Liver (tissue), 9 donors: ENCODE results near the gene ADRM1. TPM values are rescaled to one million over a fixed set of nuclear protein-coding genes. Genes with fewer than 3 reads are reported as not detected.

Source experiments
- DNase-seq: peaks from one replicate; pipeline ENCODE4 v3.0.0-alpha.2; 2017; ENCODE audit warnings: low spot score
- H3K27ac ChIP-seq, 2 donors: one replicate each; pipeline ENCODE4 v1.7.0; 2013; ENCODE audit warnings: inconsistent platforms in 2 of 2, low read length in 2 of 2, control low read depth in 1 of 2, low read depth in 1 of 2, mild to moderate bottlenecking in 1 of 2
- H3K27me3 ChIP-seq, 4 donors: one replicate each; pipeline versions ENCODE4 v1.6.1 to v1.7.0; 2013; ENCODE audit warnings: low read length in 3 of 4, inconsistent platforms in 1 of 4, mild to moderate bottlenecking in 1 of 4, moderate library complexity in 1 of 4; ENCODE audit not compliant: control insufficient read depth in 4 of 4, insufficient read depth in 4 of 4
- H3K36me3 ChIP-seq, 4 donors: one replicate each; pipeline versions ENCODE4 v1.6.1 to v1.7.0; 2013; ENCODE audit warnings: low read length in 3 of 4, mild to moderate bottlenecking in 3 of 4, low read depth in 1 of 4, moderate library complexity in 1 of 4; ENCODE audit not compliant: control insufficient read depth in 4 of 4, insufficient read depth in 3 of 4
- H3K4me1 ChIP-seq, 4 donors: one replicate each; pipeline versions ENCODE4 v1.6.1 to v1.7.0; 2013; ENCODE audit warnings: low read length in 3 of 4, mild to moderate bottlenecking in 3 of 4, moderate library complexity in 1 of 4; ENCODE audit not compliant: control insufficient read depth in 4 of 4, insufficient read depth in 4 of 4
- H3K4me3 ChIP-seq, 3 donors: one replicate each; pipeline versions ENCODE4 v1.6.1 to v1.7.0; 2013; ENCODE audit warnings: low read length in 3 of 3, control low read depth in 1 of 3, low read depth in 1 of 3, mild to moderate bottlenecking in 1 of 3
- H3K9ac ChIP-seq, 2 donors: one replicate each; pipeline ENCODE4 v1.7.0; 2013; ENCODE audit warnings: low read length in 2 of 2, mild to moderate bottlenecking in 2 of 2, moderate library complexity in 2 of 2, control low read depth in 1 of 2, low read depth in 1 of 2
- H3K9me3 ChIP-seq, 4 donors: one replicate each; pipeline versions ENCODE4 v1.6.1 to v1.7.0; 2013; ENCODE audit warnings: low read length in 3 of 4; ENCODE audit not compliant: control insufficient read depth in 4 of 4
- EGR1 ChIP-seq, 2 donors: IDR thresholded peaks; 2 replicates each; pipeline ENCODE4 v1.6.1; 2016 to 2018; ENCODE audit warnings: antibody characterized with exemption in 2 of 2, low read depth in 2 of 2
- FOXA1 ChIP-seq: IDR thresholded peaks from 2 replicates; pipeline ENCODE4 v1.6.1; 2016; ENCODE audit warnings: antibody characterized with exemption
- FOXA2 ChIP-seq: IDR thresholded peaks from 2 replicates; pipeline ENCODE4 v1.6.1; 2016; ENCODE audit warnings: antibody characterized with exemption
- GABPA ChIP-seq, 2 donors: IDR thresholded peaks in 1 of 2; conservative IDR thresholded peaks in 1 of 2; 2 replicates each; pipeline ENCODE4 v1.6.1; 2016; ENCODE audit warnings: antibody characterized with exemption in 2 of 2, mild to moderate bottlenecking in 1 of 2, moderate library complexity in 1 of 2
- HNF4A ChIP-seq, 2 donors: conservative IDR thresholded peaks; 2 replicates each; pipeline ENCODE4 v1.6.1; 2016; ENCODE audit warnings: antibody characterized with exemption in 2 of 2, mild to moderate bottlenecking in 2 of 2
- HNF4G ChIP-seq: IDR thresholded peaks from 2 replicates; pipeline ENCODE4 v1.6.1; 2016; ENCODE audit warnings: antibody characterized with exemption
- JUND ChIP-seq, 2 donors: IDR thresholded peaks; 2 replicates each; pipeline ENCODE4 v1.6.1; 2016; ENCODE audit warnings: antibody characterized with exemption in 2 of 2
- RAD21 ChIP-seq, 2 donors: IDR thresholded peaks; 2 replicates each; pipeline ENCODE4 v1.6.1; 2016; ENCODE audit warnings: antibody characterized with exemption in 2 of 2, mild to moderate bottlenecking in 2 of 2
- RXRA ChIP-seq, 2 donors: IDR thresholded peaks; 2 replicates each; pipeline ENCODE4 v1.6.1; 2017 to 2018; ENCODE audit warnings: antibody characterized with exemption in 2 of 2, mild to moderate bottlenecking in 1 of 2
- SP1 ChIP-seq: IDR thresholded peaks from 2 replicates; pipeline ENCODE4 v1.6.1; 2018; ENCODE audit warnings: antibody characterized with exemption, mild to moderate bottlenecking
- TAF1 ChIP-seq: conservative IDR thresholded peaks from 2 replicates; pipeline ENCODE4 v1.6.1; 2016; ENCODE audit warnings: antibody characterized with exemption, mild to moderate bottlenecking
- YY1 ChIP-seq: IDR thresholded peaks from 2 replicates; pipeline ENCODE4 v1.6.1; 2016; ENCODE audit warnings: antibody characterized with exemption, mild to moderate bottlenecking
- WGBS: extraction: QIAGEN DNeasy Blood & Tissue Kit; methylation state at CpG from one replicate; pipeline ENCODE4 v1.1.7; 2013; 5-methylcytosine and 5-hydroxymethylcytosine counted together
- polyA plus RNA-seq, 2 donors: library from polyadenylated mRNA; stranded (reverse) in 1 of 2; unstranded in 1 of 2; fragments of 200-250 nt in 1 of 2; fragments of >200 nt in 1 of 2; fragmentation: Nextera tagmentation in 1 of 2; extraction: Ambion mirVana in 1 of 2; gene quantifications; one replicate each; pipeline versions ENCODE4 v1.2.1 to v1.2.3, GENCODE V29; 2013 to 2015
- total RNA-seq, 2 donors: library from RNA; depleted of rRNA; stranded (reverse); fragments of >200 nt; gene quantifications; one replicate each; pipeline ENCODE4 v1.2.3, GENCODE V29; 2014
- TF ChIP-seq, protein P1 (sequence below): IDR thresholded peaks from 2 replicates; pipeline ENCODE4 v1.6.1; 2016; ENCODE audit warnings: antibody characterized with exemption, mild to moderate bottlenecking
- TF ChIP-seq, protein P2 (sequence below): IDR thresholded peaks from 2 replicates; pipeline ENCODE4 v1.6.1; 2016; ENCODE audit warnings: antibody characterized with exemption
- TF ChIP-seq, protein P3 (sequence below): IDR thresholded peaks from 2 replicates; pipeline ENCODE4 v1.6.1; 2016; ENCODE audit warnings: antibody characterized with exemption
- TF ChIP-seq, protein P4 (sequence below): fragments of 150-350 bp; IDR thresholded peaks from 2 replicates; pipeline ENCODE4 v1.5.1; 2017; ENCODE audit warnings: improper control_type of control experiment, low read depth, low read length; ENCODE audit not compliant: missing input control
- donor health status: healthy.
- donor health status: healthy.
- donor health status: healthy.
- donor health status: healthy.
- donor health status: healthy.

ADRM1 gene
- total and polyA plus RNA-seq, 4 donors: 45.3 to 91.0 (median 77.3) TPM

DNA sequence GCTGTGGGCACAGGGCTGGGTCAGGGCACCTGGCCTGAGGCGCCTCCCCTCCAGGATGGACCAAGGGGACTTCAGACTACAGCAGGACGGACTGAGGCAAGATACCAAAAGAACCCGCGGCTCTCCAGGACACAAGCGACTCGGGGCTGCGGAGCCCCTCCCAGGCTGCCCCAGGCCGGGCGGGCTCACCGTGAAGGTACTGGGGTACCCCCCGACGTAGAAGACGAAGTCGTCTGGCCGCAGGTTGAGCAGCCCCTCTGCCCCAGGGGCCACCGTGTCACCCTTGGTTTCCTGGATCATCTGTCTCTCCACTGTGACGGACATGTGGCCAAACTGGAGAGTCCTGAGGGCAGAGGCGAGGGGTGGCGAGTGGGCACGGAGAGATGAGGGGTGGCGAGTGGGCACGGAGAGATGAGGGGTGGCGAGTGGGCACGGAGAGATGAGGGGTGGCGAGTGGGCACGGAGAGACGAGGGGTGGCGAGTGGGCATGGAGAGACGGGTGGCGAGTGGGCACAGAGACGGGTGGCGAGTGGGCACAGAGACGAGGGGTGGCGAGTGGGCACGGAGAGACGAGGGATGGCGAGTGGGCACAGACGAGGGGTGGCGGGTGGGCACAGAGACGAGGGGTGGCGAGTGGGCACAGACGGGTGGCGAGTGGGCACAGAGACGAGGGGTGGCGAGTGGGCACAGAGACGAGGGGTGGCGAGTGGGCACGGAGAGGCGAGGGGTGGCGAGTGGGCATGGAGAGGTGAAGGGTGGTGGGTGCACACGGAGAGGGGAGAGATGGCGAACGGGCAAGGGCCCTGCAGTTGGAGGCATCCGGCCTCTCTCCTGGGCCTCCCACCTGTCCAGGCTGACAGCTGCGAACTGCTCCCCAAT is 10.9 kb downstream of the ADRM1 start:
- no peak overlapping the region for H3K9ac ChIP-seq
- TF ChIP-seq TAF1 (no peak), YY1 (no peak), HNF4G (no peak), HNF4A (conservative IDR thresholded peaks at IDR 0.05) (no peak), RAD21 (IDR thresholded peaks at IDR 0.05) (no peak), RXRA (IDR thresholded peaks at IDR 0.05) (no peak), JUND (IDR thresholded peaks at IDR 0.05) (no peak), FOXA1 (no peak), FOXA2 (no peak), SP1 (no peak), EGR1 (IDR thresholded peaks at IDR 0.05; ENCODE audit: low read depth in 2 of 2) (no peak)
- TF ChIP-seq, protein P1, sequence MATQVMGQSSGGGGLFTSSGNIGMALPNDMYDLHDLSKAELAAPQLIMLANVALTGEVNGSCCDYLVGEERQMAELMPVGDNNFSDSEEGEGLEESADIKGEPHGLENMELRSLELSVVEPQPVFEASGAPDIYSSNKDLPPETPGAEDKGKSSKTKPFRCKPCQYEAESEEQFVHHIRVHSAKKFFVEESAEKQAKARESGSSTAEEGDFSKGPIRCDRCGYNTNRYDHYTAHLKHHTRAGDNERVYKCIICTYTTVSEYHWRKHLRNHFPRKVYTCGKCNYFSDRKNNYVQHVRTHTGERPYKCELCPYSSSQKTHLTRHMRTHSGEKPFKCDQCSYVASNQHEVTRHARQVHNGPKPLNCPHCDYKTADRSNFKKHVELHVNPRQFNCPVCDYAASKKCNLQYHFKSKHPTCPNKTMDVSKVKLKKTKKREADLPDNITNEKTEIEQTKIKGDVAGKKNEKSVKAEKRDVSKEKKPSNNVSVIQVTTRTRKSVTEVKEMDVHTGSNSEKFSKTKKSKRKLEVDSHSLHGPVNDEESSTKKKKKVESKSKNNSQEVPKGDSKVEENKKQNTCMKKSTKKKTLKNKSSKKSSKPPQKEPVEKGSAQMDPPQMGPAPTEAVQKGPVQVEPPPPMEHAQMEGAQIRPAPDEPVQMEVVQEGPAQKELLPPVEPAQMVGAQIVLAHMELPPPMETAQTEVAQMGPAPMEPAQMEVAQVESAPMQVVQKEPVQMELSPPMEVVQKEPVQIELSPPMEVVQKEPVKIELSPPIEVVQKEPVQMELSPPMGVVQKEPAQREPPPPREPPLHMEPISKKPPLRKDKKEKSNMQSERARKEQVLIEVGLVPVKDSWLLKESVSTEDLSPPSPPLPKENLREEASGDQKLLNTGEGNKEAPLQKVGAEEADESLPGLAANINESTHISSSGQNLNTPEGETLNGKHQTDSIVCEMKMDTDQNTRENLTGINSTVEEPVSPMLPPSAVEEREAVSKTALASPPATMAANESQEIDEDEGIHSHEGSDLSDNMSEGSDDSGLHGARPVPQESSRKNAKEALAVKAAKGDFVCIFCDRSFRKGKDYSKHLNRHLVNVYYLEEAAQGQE: no peak
- TF ChIP-seq, protein P2, sequence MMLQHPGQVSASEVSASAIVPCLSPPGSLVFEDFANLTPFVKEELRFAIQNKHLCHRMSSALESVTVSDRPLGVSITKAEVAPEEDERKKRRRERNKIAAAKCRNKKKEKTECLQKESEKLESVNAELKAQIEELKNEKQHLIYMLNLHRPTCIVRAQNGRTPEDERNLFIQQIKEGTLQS: no peak
- TF ChIP-seq, protein P3, sequence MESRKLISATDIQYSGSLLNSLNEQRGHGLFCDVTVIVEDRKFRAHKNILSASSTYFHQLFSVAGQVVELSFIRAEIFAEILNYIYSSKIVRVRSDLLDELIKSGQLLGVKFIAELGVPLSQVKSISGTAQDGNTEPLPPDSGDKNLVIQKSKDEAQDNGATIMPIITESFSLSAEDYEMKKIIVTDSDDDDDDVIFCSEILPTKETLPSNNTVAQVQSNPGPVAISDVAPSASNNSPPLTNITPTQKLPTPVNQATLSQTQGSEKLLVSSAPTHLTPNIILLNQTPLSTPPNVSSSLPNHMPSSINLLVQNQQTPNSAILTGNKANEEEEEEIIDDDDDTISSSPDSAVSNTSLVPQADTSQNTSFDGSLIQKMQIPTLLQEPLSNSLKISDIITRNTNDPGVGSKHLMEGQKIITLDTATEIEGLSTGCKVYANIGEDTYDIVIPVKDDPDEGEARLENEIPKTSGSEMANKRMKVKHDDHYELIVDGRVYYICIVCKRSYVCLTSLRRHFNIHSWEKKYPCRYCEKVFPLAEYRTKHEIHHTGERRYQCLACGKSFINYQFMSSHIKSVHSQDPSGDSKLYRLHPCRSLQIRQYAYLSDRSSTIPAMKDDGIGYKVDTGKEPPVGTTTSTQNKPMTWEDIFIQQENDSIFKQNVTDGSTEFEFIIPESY: no peak
- no peak overlapping the region for H3K4me3 ChIP-seq
- no peak for DNase-seq
- H3K36me3 ChIP-seq: peaks cover 6 to 63% (median 20%) of the 10 kb centered on the region in 4 donors
- H3K27me3 ChIP-seq: no peaks in the 10 kb centered on the region
- H3K4me1 ChIP-seq: no peaks in the 10 kb centered on the region
- H3K27ac ChIP-seq: no peak overlapping the region
- no peaks in the 10 kb centered on the region for H3K9me3 ChIP-seq
- WGBS: 96% methylated on average over 55 of the region's 55 CpGs

DNA sequence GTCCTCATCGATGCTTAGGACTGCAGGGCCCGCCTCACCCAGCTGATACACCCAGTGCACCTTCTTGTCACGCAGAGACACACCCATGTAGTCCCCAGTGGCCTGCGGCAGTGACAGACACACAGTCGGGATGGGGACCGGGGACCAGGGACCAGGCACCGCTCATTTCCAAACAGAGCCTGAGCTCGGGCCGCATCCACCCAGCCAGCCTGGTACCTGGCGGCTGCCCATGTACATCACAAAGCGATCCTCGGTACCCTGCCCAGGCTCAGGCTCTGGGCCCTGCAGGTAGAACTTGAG is 11.5 kb downstream of the ADRM1 start:
- peaks cover 6 to 61% (median 17%) of the 10 kb centered on the region in 4 donors for H3K36me3 ChIP-seq
- no peak overlapping the region for H3K27ac ChIP-seq
- no peak overlapping the region for H3K9ac ChIP-seq
- no peaks in the 10 kb centered on the region for H3K9me3 ChIP-seq
- no peak for DNase-seq
- 95% methylated on average over 12 of the region's 12 CpGs for WGBS
- H3K27me3 ChIP-seq: no peaks in the 10 kb centered on the region
- no peak overlapping the region for H3K4me3 ChIP-seq
- no peaks in the 10 kb centered on the region for H3K4me1 ChIP-seq
- TF ChIP-seq RAD21 (IDR thresholded peaks at IDR 0.05) (no peak), FOXA2 (no peak), GABPA (IDR thresholded peaks at IDR 0.05 in 1 of 2, conservative IDR thresholded peaks at IDR 0.05 in 1 of 2) (no peak), YY1 (no peak), EGR1 (IDR thresholded peaks at IDR 0.05; ENCODE audit: low read depth in 2 of 2) (no peak), FOXA1 (no peak), HNF4A (conservative IDR thresholded peaks at IDR 0.05) (no peak), TAF1 (no peak), JUND (IDR thresholded peaks at IDR 0.05) (no peak), HNF4G (no peak)
- TF ChIP-seq, protein P1: no peak
- TF ChIP-seq, protein P3: no peak
- TF ChIP-seq, protein P2: no peak
- TF ChIP-seq, protein P4, sequence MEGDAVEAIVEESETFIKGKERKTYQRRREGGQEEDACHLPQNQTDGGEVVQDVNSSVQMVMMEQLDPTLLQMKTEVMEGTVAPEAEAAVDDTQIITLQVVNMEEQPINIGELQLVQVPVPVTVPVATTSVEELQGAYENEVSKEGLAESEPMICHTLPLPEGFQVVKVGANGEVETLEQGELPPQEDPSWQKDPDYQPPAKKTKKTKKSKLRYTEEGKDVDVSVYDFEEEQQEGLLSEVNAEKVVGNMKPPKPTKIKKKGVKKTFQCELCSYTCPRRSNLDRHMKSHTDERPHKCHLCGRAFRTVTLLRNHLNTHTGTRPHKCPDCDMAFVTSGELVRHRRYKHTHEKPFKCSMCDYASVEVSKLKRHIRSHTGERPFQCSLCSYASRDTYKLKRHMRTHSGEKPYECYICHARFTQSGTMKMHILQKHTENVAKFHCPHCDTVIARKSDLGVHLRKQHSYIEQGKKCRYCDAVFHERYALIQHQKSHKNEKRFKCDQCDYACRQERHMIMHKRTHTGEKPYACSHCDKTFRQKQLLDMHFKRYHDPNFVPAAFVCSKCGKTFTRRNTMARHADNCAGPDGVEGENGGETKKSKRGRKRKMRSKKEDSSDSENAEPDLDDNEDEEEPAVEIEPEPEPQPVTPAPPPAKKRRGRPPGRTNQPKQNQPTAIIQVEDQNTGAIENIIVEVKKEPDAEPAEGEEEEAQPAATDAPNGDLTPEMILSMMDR: no peak
